SK-N-SH (cell line): ENCODE results near the gene CHMP6. TPM values are rescaled to one million over a fixed set of nuclear protein-coding genes. Genes with fewer than 3 reads are reported as not detected.

Experiments
- CTCF ChIA-PET: fragments of 300-600, 350-600 bp; formaldehyde crosslinking; extraction: SDS; loops from one replicate; lab custom pipeline; 2021; lab: Yijun Ruan, JAX
- POLR2A ChIA-PET: fragments of 350-600 bp; sonication (Branson Sonifier 250); formaldehyde crosslinking; extraction: SDS; loops from one replicate; lab custom pipeline; 2020; ENCODE audit warnings: antibody characterized with exemption, inconsistent platforms; lab: Yijun Ruan, JAX
- DNase-seq: peaks from one replicate; pipeline ENCODE4 v3.0.0; 2012
- H2AFZ ChIP-seq: fragments of 200-600 bp; sonication (generic); 2 replicates; pipeline ENCODE4 v1.8.1; 2016; ENCODE audit warnings: antibody characterized with exemption, mild to moderate bottlenecking, low read depth
- H3F3A ChIP-seq: fragments of 200-600 bp; sonication (generic); replicated peaks from 2 replicates; pipeline ENCODE3; 2016; ENCODE audit warnings: antibody characterized with exemption, mild to moderate bottlenecking; ENCODE audit not compliant: insufficient read depth
- H3K27ac ChIP-seq, 2 experiments: fragments of 200-500 bp in 1 of 2; fragments of 200-600 bp in 1 of 2; sonication (Bioruptor generic) in 1 of 2; sonication (generic), shearing (Covaris generic) in 1 of 2; 2 replicates each; pipeline versions ENCODE4 v1.5.1 to v1.6.1; 2014 to 2016; ENCODE audit warnings: low read depth in 2 of 2, inconsistent platforms in 1 of 2, low read length in 1 of 2, mild to moderate bottlenecking in 1 of 2, mixed read lengths in 1 of 2
- H3K27me3 ChIP-seq: fragments of 200-600 bp; sonication (generic), shearing (Covaris generic); 2 replicates; pipeline ENCODE4 v1.6.1; 2016; ENCODE audit warnings: mixed run types; ENCODE audit not compliant: insufficient read depth
- H3K36me3 ChIP-seq, 2 experiments: fragments of 200-500 bp in 1 of 2; fragments of 200-600 bp in 1 of 2; sonication (Bioruptor generic) in 1 of 2; sonication (generic) in 1 of 2; replicated peaks in 1 of 2; 2 replicates each; pipeline versions ENCODE3 to v1.5.1; 2014 to 2016; ENCODE audit warnings: low read length in 1 of 2, mild to moderate bottlenecking in 1 of 2; ENCODE audit not compliant: insufficient read depth in 2 of 2, control insufficient read depth in 1 of 2
- H3K4me1 ChIP-seq, 2 experiments: fragments of 200-500 bp in 1 of 2; fragments of 200-600 bp in 1 of 2; sonication (Bioruptor generic) in 1 of 2; sonication (generic), shearing (Covaris generic) in 1 of 2; 2 replicates each; pipeline versions ENCODE4 v1.5.1 to v1.6.1; 2014 to 2016; ENCODE audit warnings: low read depth in 1 of 2, low read length in 1 of 2, mixed run types in 1 of 2; ENCODE audit not compliant: insufficient read depth in 2 of 2, control insufficient read depth in 1 of 2
- H3K4me2 ChIP-seq: fragments of 200-600 bp; sonication (generic), shearing (Covaris generic); 2 replicates; pipeline ENCODE4 v1.6.1; 2017; ENCODE audit warnings: mixed run types
- H3K4me3 ChIP-seq, 2 experiments: fragments of 200-500 bp in 1 of 2; fragments of 200-600 bp in 1 of 2; sonication (Bioruptor generic) in 1 of 2; sonication (generic), shearing (Covaris generic) in 1 of 2; 2 replicates each; pipeline versions ENCODE4 v1.5.1 to v1.8.1; 2014 to 2016; ENCODE audit warnings: low read depth in 2 of 2, inconsistent platforms in 1 of 2, low read length in 1 of 2, mild to moderate bottlenecking in 1 of 2, mixed read lengths in 1 of 2, moderate library complexity in 1 of 2
- H3K79me2 ChIP-seq: fragments of 200-600 bp; sonication (generic); 2 replicates; pipeline ENCODE4 v1.8.1; 2017; ENCODE audit warnings: mild to moderate bottlenecking; ENCODE audit not compliant: insufficient read depth
- H3K9ac ChIP-seq: fragments of 200-600 bp; sonication (generic); 2 replicates; pipeline ENCODE4 v1.6.1; 2017; ENCODE audit warnings: mixed run types
- H3K9me2 ChIP-seq: fragments of 200-600 bp; sonication (generic); 2 replicates; pipeline ENCODE4 v1.6.1; 2017; ENCODE audit warnings: mixed run types
- H3K9me3 ChIP-seq: fragments of 200-600 bp; sonication (generic); 2 replicates; pipeline ENCODE4 v1.6.1; 2017; ENCODE audit warnings: mixed run types, mild to moderate bottlenecking, moderate library complexity
- H4K20me1 ChIP-seq: fragments of 200-600 bp; sonication (generic); 2 replicates; pipeline ENCODE4 v1.6.1; 2017; ENCODE audit warnings: mild to moderate bottlenecking, mixed run types; ENCODE audit not compliant: insufficient read depth
- CHD2 ChIP-seq: fragments of 150-350 bp; IDR thresholded peaks from 2 replicates; pipeline ENCODE4 v1.6.1; 2018; ENCODE audit warnings: low read length; ENCODE audit not compliant: partially characterized antibody
- ELF1 ChIP-seq: IDR thresholded peaks from 2 replicates; pipeline ENCODE4 v1.4.0; 2012
- EP300 ChIP-seq, 2 experiments: IDR thresholded peaks; 2 replicates each; pipeline versions ENCODE4 v1.4.0 to v1.6.1; 2012; ENCODE audit warnings: borderline replicate concordance in 1 of 2, low read depth in 1 of 2, low read length in 1 of 2
- EZH2phosphoT487 ChIP-seq: fragments of 200-600 bp; sonication (generic); IDR thresholded peaks from 2 replicates; pipeline ENCODE4 v1.6.1; 2017; ENCODE audit warnings: low read depth, mixed run types, mild to moderate bottlenecking, antibody characterized with exemption, moderate library complexity, borderline replicate concordance
- FOSL2 ChIP-seq: IDR thresholded peaks from 2 replicates; pipeline ENCODE4 v1.4.0; 2012; ENCODE audit warnings: low read depth, mild to moderate bottlenecking, moderate library complexity, borderline replicate concordance
- JUND ChIP-seq: IDR thresholded peaks from 2 replicates; pipeline ENCODE4 v1.4.0; 2012
- MEF2A ChIP-seq: IDR thresholded peaks from 2 replicates; pipeline ENCODE4 v1.4.0; 2012; ENCODE audit warnings: low read depth, borderline replicate concordance
- MXI1 ChIP-seq: IDR thresholded peaks from 2 replicates; pipeline ENCODE4 v1.6.1; 2012; ENCODE audit warnings: mild to moderate bottlenecking, low read depth, low read length, improper control_type of control experiment
- RAD21 ChIP-seq: IDR thresholded peaks from 2 replicates; pipeline ENCODE4 v1.6.1; 2012; ENCODE audit warnings: mild to moderate bottlenecking, low read length
- REST ChIP-seq: IDR thresholded peaks from 2 replicates; pipeline ENCODE4 v1.6.1; 2012; ENCODE audit warnings: mild to moderate bottlenecking, low read depth, low read length, moderate library complexity
- RXRA ChIP-seq: IDR thresholded peaks from 2 replicates; pipeline ENCODE4 v1.4.0; 2012; ENCODE audit warnings: low read depth, mild to moderate bottlenecking, borderline replicate concordance
- USF1 ChIP-seq: IDR thresholded peaks from 2 replicates; pipeline ENCODE4 v1.4.0; 2012; ENCODE audit warnings: low read depth, borderline replicate concordance
- USF2 ChIP-seq: fragments of 150-350 bp; IDR thresholded peaks from 2 replicates; pipeline ENCODE4 v1.6.1; 2017; ENCODE audit warnings: antibody characterized with exemption, low read length, low read depth, borderline replicate concordance
- YY1 ChIP-seq: IDR thresholded peaks from 2 replicates; pipeline ENCODE4 v1.4.0; 2012; ENCODE audit warnings: low read depth, mild to moderate bottlenecking
- WGBS: methylation state at CpG from one replicate; pipeline ENCODE4 v1.1.6; 2017; ENCODE audit warnings: low lambda C conversion rate; 5-methylcytosine and 5-hydroxymethylcytosine counted together
- polyA plus RNA-seq, 3 experiments: library from polyadenylated mRNA; depleted of rRNA; stranded (reverse); fragments of >200 nt; gene quantifications; 2 replicates each; pipeline ENCODE4 v1.2.3, GENCODE V29; 2012
- TF ChIP-seq, protein P1 (sequence below): fragments of 200-600 bp; sonication (generic); IDR thresholded peaks from 2 replicates; pipeline ENCODE4 v1.6.1; 2017; ENCODE audit warnings: antibody characterized with exemption, mild to moderate bottlenecking, moderate library complexity
- TF ChIP-seq, protein P2 (sequence below): IDR thresholded peaks from 2 replicates; pipeline ENCODE4 v1.4.0; 2012; ENCODE audit warnings: low read depth, borderline replicate concordance

Gene CHMP6
- polyA plus RNA-seq, 1 of the 3 experiments (the other 2 are of a cell fraction), result 44.1 TPM

DNA sequence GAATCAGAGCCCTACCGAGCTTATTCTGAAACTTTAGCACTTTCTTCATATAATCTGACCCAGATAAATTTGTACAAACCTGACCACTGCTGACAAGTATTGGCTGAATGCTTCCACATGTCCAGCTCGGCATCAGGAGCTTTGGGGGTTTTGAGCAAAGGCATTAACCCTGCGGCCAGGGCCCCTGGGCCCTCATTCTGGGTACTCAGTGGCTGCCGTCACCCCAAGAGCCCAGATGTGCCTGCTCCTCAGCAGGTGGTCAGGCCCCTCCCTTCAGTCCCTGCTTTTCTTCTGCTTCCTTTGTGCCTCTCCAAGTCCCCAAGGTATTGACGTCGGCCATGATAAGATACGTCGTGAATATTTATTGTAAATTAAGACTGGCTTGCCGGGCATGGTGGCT is 47.3 kb upstream of the CHMP6 start:
- no peak overlapping the region for H3K27ac ChIP-seq
- TF ChIP-seq JUND, result no peak
- TF ChIP-seq CHD2, result no peak
- TF ChIP-seq YY1, result no peak
- TF ChIP-seq, protein P1, sequence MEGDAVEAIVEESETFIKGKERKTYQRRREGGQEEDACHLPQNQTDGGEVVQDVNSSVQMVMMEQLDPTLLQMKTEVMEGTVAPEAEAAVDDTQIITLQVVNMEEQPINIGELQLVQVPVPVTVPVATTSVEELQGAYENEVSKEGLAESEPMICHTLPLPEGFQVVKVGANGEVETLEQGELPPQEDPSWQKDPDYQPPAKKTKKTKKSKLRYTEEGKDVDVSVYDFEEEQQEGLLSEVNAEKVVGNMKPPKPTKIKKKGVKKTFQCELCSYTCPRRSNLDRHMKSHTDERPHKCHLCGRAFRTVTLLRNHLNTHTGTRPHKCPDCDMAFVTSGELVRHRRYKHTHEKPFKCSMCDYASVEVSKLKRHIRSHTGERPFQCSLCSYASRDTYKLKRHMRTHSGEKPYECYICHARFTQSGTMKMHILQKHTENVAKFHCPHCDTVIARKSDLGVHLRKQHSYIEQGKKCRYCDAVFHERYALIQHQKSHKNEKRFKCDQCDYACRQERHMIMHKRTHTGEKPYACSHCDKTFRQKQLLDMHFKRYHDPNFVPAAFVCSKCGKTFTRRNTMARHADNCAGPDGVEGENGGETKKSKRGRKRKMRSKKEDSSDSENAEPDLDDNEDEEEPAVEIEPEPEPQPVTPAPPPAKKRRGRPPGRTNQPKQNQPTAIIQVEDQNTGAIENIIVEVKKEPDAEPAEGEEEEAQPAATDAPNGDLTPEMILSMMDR, result no peak
- no peak for TF ChIP-seq USF2
- no peak for TF ChIP-seq MXI1
- no peak for TF ChIP-seq RXRA
- TF ChIP-seq REST, result no peak
- H3K9me2 ChIP-seq, result no peaks in the 10 kb centered on the region
- H3K36me3 ChIP-seq, result peaks cover 0 to 34% of the 10 kb centered on the region in 2 experiments
- H3K27me3 ChIP-seq, result no peaks in the 10 kb centered on the region
- no peaks in the 10 kb centered on the region; a peak in 1 of 4 replicates for H3K4me1 ChIP-seq
- no peak overlapping the region for H3K4me3 ChIP-seq
- no peaks in the 10 kb centered on the region for H4K20me1 ChIP-seq
- no peaks in the 10 kb centered on the region for H3K79me2 ChIP-seq
- ChIA-PET POLR2A (interaction anchor here (0.6 kb wide), 1 partner anchor 12 kb away, joined by 6 read pairs; no protein-coding TSS in a partner anchor), CTCF (interaction anchor here (0.8 to 0.9 kb wide), 2 partner anchors 17 to 517 kb away, joined by 3 read pairs; no protein-coding TSS in a partner anchor)
- no peak for DNase-seq
- no peaks in the 10 kb centered on the region for H3K9me3 ChIP-seq
- no peak overlapping the region for H2AFZ ChIP-seq
- H3K9ac ChIP-seq, result no peak overlapping the region
- 98% methylated on average over 9 of the region's 9 CpGs for WGBS
- H3K4me2 ChIP-seq, result no peak overlapping the region
- no peaks in the 10 kb centered on the region for H3F3A ChIP-seq

- Histone ChIP-seq H3K9ac (no peak overlapping the region), H3K27me3 (no peaks in the 10 kb centered on the region), H3K4me3 (no peak overlapping the region), H3F3A (no peaks in the 10 kb centered on the region), H3K79me2 (no peaks in the 10 kb centered on the region), H2AFZ (no peak overlapping the region), H3K36me3 (peaks cover 0 to 33% of the 10 kb centered on the region in 2 experiments), H3K9me3 (no peaks in the 10 kb centered on the region), H3K4me1 (no peaks in the 10 kb centered on the region; a peak in 1 of 4 replicates), H3K9me2 (no peaks in the 10 kb centered on the region), H3K27ac (no peak overlapping the region), H3K4me2 (no peak overlapping the region), H4K20me1 (no peaks in the 10 kb centered on the region)
- CTCF ChIA-PET, result interaction anchor here (0.6 to 1.0 kb wide), 2 partner anchors 386 to 518 kb away, joined by 3 read pairs; no protein-coding TSS in a partner anchor
- TF ChIP-seq, protein P2, sequence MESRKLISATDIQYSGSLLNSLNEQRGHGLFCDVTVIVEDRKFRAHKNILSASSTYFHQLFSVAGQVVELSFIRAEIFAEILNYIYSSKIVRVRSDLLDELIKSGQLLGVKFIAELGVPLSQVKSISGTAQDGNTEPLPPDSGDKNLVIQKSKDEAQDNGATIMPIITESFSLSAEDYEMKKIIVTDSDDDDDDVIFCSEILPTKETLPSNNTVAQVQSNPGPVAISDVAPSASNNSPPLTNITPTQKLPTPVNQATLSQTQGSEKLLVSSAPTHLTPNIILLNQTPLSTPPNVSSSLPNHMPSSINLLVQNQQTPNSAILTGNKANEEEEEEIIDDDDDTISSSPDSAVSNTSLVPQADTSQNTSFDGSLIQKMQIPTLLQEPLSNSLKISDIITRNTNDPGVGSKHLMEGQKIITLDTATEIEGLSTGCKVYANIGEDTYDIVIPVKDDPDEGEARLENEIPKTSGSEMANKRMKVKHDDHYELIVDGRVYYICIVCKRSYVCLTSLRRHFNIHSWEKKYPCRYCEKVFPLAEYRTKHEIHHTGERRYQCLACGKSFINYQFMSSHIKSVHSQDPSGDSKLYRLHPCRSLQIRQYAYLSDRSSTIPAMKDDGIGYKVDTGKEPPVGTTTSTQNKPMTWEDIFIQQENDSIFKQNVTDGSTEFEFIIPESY, result no peak
- TF ChIP-seq RAD21 (no peak), YY1 (no peak), ELF1 (no peak), USF1 (no peak), EP300 (IDR thresholded peaks at IDR 0.05; ENCODE audit: borderline replicate concordance in 1 of 2, low read depth in 1 of 2, low read length in 1 of 2) (no peak), FOSL2 (no peak), MEF2A (no peak), EZH2phosphoT487 (no peak)
- WGBS, result 95% methylated on average over 17 of the region's 17 CpGs
- POLR2A ChIA-PET, result no interaction called here
- peak; percentile 36 for DNase-seq
These were observed 45.9 kb upstream of the CHMP6 start for GRCh38 chr17:80945736-80946135.
